ENCODE data around the gene AGAP2.

GRCh38 chr12:57739914-57740538, 1.5 kb upstream of the AGAP2 start:
- TF ChIP-seq EZH2phosphoT487 (IDR thresholded peaks at IDR 0.05; ENCODE audit: borderline replicate concordance) = no peak
- TF ChIP-seq CTCF (conservative IDR thresholded peaks at IDR 0.05; ENCODE audit: low read length) = no peak

Data from Loucy (cell line).